Sigmoid colon (tissue), 4 donors: Measurements from ENCODE around the gene HLA-F.

Experiments
- EP300 ChIP-seq, 4 donors: sonication (generic); formaldehyde crosslinking; IDR thresholded peaks; one replicate each; pipeline ENCODE4 v1.6.1; 2017; ENCODE audit warnings: antibody characterized with exemption in 4 of 4
- POLR2A ChIP-seq, 2 donors: fragments of 450-650 bp; IDR thresholded peaks; one replicate each; pipeline ENCODE4 v1.6.1; 2016; ENCODE audit warnings: antibody characterized with exemption in 2 of 2, mild to moderate bottlenecking in 2 of 2, moderate library complexity in 2 of 2
- POLR2AphosphoS5 ChIP-seq, 4 donors: sonication (generic); formaldehyde crosslinking; IDR thresholded peaks; one replicate each; pipeline ENCODE4 v1.6.1; 2017; ENCODE audit warnings: antibody characterized with exemption in 4 of 4
- TF ChIP-seq, protein P1 (sequence below), 4 experiments: fragments of 450-650 bp in 3 of 4; fragments of 200-600 bp in 1 of 4; IDR thresholded peaks; one replicate each; pipeline ENCODE4 v1.5.1; 2016 to 2019; ENCODE audit warnings: antibody characterized with exemption in 4 of 4, mild to moderate bottlenecking in 3 of 4, moderate library complexity in 2 of 4

- TF ChIP-seq, protein P1, sequence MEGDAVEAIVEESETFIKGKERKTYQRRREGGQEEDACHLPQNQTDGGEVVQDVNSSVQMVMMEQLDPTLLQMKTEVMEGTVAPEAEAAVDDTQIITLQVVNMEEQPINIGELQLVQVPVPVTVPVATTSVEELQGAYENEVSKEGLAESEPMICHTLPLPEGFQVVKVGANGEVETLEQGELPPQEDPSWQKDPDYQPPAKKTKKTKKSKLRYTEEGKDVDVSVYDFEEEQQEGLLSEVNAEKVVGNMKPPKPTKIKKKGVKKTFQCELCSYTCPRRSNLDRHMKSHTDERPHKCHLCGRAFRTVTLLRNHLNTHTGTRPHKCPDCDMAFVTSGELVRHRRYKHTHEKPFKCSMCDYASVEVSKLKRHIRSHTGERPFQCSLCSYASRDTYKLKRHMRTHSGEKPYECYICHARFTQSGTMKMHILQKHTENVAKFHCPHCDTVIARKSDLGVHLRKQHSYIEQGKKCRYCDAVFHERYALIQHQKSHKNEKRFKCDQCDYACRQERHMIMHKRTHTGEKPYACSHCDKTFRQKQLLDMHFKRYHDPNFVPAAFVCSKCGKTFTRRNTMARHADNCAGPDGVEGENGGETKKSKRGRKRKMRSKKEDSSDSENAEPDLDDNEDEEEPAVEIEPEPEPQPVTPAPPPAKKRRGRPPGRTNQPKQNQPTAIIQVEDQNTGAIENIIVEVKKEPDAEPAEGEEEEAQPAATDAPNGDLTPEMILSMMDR (IDR thresholded peaks at IDR 0.05): no peak
- TF ChIP-seq POLR2A (IDR thresholded peaks at IDR 0.05) (no peak), POLR2AphosphoS5 (IDR thresholded peaks at IDR 0.05) (no peak), EP300 (IDR thresholded peaks at IDR 0.05) (no peak)
These were observed 6.6 kb downstream of the HLA-F start for GRCh38 chr6:29729774-29730328.
